PC-3 (cell line): ENCODE measurements around the gene TMEM187. TPM values are rescaled to one million over a fixed set of nuclear protein-coding genes. Genes with fewer than 3 reads are reported as not detected.

Experiments used
- ATAC-seq: fragments of 200-7000 bp; cut with Tn5 transposase; 2 replicates; pipeline ENCODE4 v1.9.1; 2020; ENCODE audit warnings: mild to moderate bottlenecking, moderate library complexity
- BruUV-seq: library from RNA; stranded (reverse); fragments of 400-500 nt; replicated peaks from 2 replicates; lab custom pipeline; 2021; lab: Mats Ljungman, UMichigan
- CTCF ChIA-PET: fragments of 300-600 bp; sonication (Branson Sonifier 250); formaldehyde crosslinking; loops from one replicate; lab custom pipeline; 2022; ENCODE audit warnings: antibody characterized with exemption; lab: Charles Lee
- POLR2A ChIA-PET: fragments of 300-600 bp; sonication (Branson Sonifier 250); formaldehyde crosslinking; loops from one replicate; lab custom pipeline; 2022; ENCODE audit warnings: antibody characterized with exemption; ENCODE audit not compliant: unreplicated experiment; lab: Charles Lee
- DNase-seq: peaks from one replicate; pipeline ENCODE4 v3.0.0-alpha.2; 2015
- H2AFZ ChIP-seq: fragments of 300-600 bp; sonication (generic); 2 replicates; pipeline ENCODE4 v1.6.0; 2016; ENCODE audit warnings: antibody characterized with exemption, low read length
- H3F3A ChIP-seq: fragments of 300-600 bp; sonication (generic); one replicate; pipeline ENCODE4 v1.6.0; 2017; ENCODE audit warnings: antibody characterized with exemption, low read length, control low read depth, mild to moderate bottlenecking; ENCODE audit not compliant: unreplicated experiment
- H3K27ac ChIP-seq: fragments of 300-600 bp; sonication (generic); 2 replicates; pipeline ENCODE4 v1.5.1; 2016; ENCODE audit warnings: mild to moderate bottlenecking, low read length
- H3K27me3 ChIP-seq: fragments of 300-600 bp; sonication (generic); 2 replicates; pipeline ENCODE4 v1.6.1; 2016; ENCODE audit warnings: low read length, mixed read lengths
- H3K36me3 ChIP-seq: fragments of 300-600 bp; sonication (generic); 2 replicates; pipeline ENCODE4 v1.6.1; 2016; ENCODE audit warnings: low read depth, mixed run types, low read length, mixed read lengths
- H3K4me1 ChIP-seq: fragments of 300-600 bp; sonication (generic); 2 replicates; pipeline ENCODE4 v1.5.1; 2016; ENCODE audit warnings: low read length; ENCODE audit not compliant: insufficient read depth
- H3K4me2 ChIP-seq: fragments of 300-600 bp; sonication (generic); 2 replicates; pipeline ENCODE4 v1.6.0; 2016; ENCODE audit warnings: low read length
- H3K4me3 ChIP-seq: fragments of 300-600 bp; sonication (generic); 2 replicates; pipeline ENCODE4 v1.5.1; 2016; ENCODE audit warnings: mild to moderate bottlenecking, low read length, mixed read lengths
- H3K79me2 ChIP-seq: fragments of 300-600 bp; sonication (generic); 2 replicates; pipeline ENCODE4 v1.6.1; 2017; ENCODE audit warnings: low read length, mixed read lengths
- H3K9ac ChIP-seq: fragments of 300-600 bp; sonication (generic); 2 replicates; pipeline ENCODE4 v1.6.0; 2016; ENCODE audit warnings: mild to moderate bottlenecking, low read length
- H3K9me2 ChIP-seq: fragments of 300-600 bp; sonication (generic); replicated peaks from 2 replicates; pipeline ENCODE4 v1.6.1; 2016; ENCODE audit warnings: mixed run types, low read length, mixed read lengths
- H3K9me3 ChIP-seq: fragments of 300-600 bp; sonication (generic); 2 replicates; pipeline ENCODE4 v1.6.1; 2016; ENCODE audit warnings: low read length, mixed read lengths
- H4K20me1 ChIP-seq: fragments of 300-600 bp; sonication (generic); 2 replicates; pipeline ENCODE4 v1.6.1; 2016; ENCODE audit warnings: low read length, mixed read lengths
- CTCF ChIP-seq: fragments of 300-600 bp; sonication (generic); conservative IDR thresholded peaks from 2 replicates; pipeline ENCODE4 v1.5.1; 2017; ENCODE audit warnings: antibody characterized with exemption, low read depth, mild to moderate bottlenecking, low read length
- EZH2 ChIP-seq: fragments of 300-600 bp; sonication (generic); IDR thresholded peaks from one replicate; pipeline ENCODE4 v1.6.1; 2017; ENCODE audit warnings: antibody characterized with exemption, mild to moderate bottlenecking, low read length; ENCODE audit not compliant: unreplicated experiment
- EZH2phosphoT487 ChIP-seq: fragments of 300-600 bp; sonication (generic); IDR thresholded peaks from 2 replicates; pipeline ENCODE4 v1.6.1; 2018; ENCODE audit warnings: mild to moderate bottlenecking, antibody characterized with exemption, low read length, borderline replicate concordance
- intact Hi-C: fragments of 100-400 bp; cut with micrococcal nuclease; formaldehyde crosslinking; loops from 2 replicates; pipeline ENCODE4 v1.9.0; 2023
- total RNA-seq: library from RNA; depleted of rRNA; stranded (reverse); fragments of >200 nt; gene quantifications from 2 replicates; pipeline ENCODE4 v1.2.3, GENCODE V29; 2014

TMEM187 gene
- total RNA-seq, 1 experiment from 2014 or later, result 10.6 TPM

DNA sequence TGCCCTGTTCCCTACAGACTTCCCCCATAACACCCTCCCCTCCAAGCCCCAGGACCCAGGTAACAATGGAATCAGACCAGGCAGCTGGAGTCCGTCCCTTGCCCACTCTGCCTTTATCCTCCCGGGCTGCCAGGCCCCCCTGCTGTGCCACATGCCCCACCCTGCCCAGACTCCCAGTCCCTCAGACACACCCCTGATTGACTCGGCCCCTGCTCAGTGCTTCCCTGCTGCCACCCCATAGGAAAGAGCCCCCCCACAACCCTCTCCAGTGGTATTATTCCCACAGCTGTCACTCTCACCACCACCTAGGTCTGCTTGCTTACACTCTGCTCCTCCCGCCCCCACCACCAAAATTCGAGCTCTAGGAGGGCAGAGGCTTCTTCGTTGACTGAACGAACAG is 33.0 kb upstream of the TMEM187 start:
- no TSS peak for BruUV-seq
- peaks cover 2% of the 10 kb centered on the region; the same call in 1 of the 2 replicates for H3K79me2 ChIP-seq
- H3K4me3 ChIP-seq, result no peak overlapping the region
- DNase-seq (no peak), ATAC-seq (no peak)
- no peaks in the 10 kb centered on the region for H3K36me3 ChIP-seq
- H3K4me1 ChIP-seq, result no peaks in the 10 kb centered on the region
- no peak overlapping the region for H3K9ac ChIP-seq
- no peaks in the 10 kb centered on the region for H3K9me3 ChIP-seq
- H4K20me1 ChIP-seq, result no peaks in the 10 kb centered on the region
- intact Hi-C loops, result no loop called here
- H3F3A ChIP-seq, result no peaks in the 10 kb centered on the region
- no peak for TF ChIP-seq CTCF
- no peak for TF ChIP-seq EZH2
- TF ChIP-seq EZH2phosphoT487, result no peak
- H3K4me2 ChIP-seq, result no peak overlapping the region
- POLR2A ChIA-PET, result no interaction called here
- no peak overlapping the region for H2AFZ ChIP-seq
- CTCF ChIA-PET, result no interaction called here
- no peak overlapping the region for H3K27ac ChIP-seq
- no peaks in the 10 kb centered on the region for H3K27me3 ChIP-seq
- H3K9me2 ChIP-seq, result no peaks in the 10 kb centered on the region

DNA sequence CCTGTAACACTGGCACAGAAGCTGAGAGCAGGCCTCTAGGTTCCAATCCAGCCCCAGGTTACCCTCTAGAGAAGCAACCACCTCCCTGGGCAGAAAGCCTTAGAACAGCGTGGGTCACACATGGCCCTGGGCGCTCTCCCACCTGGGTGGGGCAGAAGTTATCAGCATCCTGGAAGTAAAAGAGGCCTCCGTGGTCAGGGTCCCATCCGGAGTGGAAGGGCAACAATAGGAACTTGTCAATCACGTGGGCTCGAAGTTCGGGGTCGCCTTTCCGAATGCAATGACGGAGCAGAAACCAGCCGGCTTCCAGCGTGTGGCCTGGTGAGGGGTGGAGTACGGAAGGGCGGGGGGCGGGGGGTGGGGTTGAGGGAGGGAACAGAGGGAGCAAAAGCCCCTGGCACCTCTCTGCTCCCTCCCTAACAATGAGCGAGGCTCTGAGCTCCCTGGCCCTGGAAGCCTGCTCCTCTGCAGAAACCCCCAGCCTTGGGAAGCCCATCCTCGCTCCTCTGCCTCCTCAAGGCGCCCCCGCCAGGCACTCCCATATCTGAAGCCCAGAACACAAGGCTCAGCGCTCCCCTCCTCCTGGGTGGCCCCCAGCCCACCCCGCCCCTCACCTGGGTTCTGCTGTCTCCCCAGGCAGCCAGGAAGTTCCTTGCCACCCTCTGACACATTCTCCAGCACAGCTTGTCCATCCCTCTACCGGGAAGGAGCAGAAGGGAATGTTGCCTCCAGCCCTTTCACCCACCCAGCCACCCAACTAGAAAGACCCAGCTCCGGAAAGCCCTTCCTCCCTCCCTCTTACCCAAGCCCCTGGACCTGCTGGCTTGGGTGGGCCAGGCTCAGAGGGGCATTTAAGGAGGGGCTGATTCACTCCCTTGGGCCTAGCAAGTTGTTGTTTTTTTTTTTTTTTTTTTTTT is 31.0 kb upstream of the TMEM187 start:
- Histone ChIP-seq H3K4me2 (no peak overlapping the region), H3F3A (no peaks in the 10 kb centered on the region), H3K4me3 (no peak overlapping the region), H2AFZ (no peak overlapping the region), H4K20me1 (no peaks in the 10 kb centered on the region), H3K9me3 (no peaks in the 10 kb centered on the region), H3K9ac (no peak overlapping the region), H3K4me1 (no peaks in the 10 kb centered on the region), H3K36me3 (no peaks in the 10 kb centered on the region), H3K27me3 (no peaks in the 10 kb centered on the region), H3K79me2 (no peaks in the 10 kb centered on the region), H3K9me2 (no peaks in the 10 kb centered on the region), H3K27ac (no peak overlapping the region)
- ChIA-PET CTCF (no interaction called here), POLR2A (no interaction called here)
- intact Hi-C loops, result no loop called here
- ATAC-seq, result no peak
- DNase-seq, result no peak
- TF ChIP-seq EZH2phosphoT487, result no peak
- no TSS peak for BruUV-seq

- no TSS peak for BruUV-seq
- Histone ChIP-seq H3K9me3 (no peaks in the 10 kb centered on the region), H3K79me2 (no peaks in the 10 kb centered on the region), H3K9ac (no peak within 1 kb of the TSS), H3K9me2 (no peaks in the 10 kb centered on the region), H4K20me1 (no peaks in the 10 kb centered on the region), H3K4me1 (no peaks in the 10 kb centered on the region), H2AFZ (no peak within 1 kb of the TSS), H3K27me3 (no peaks in the 10 kb centered on the region), H3K36me3 (no peaks in the 10 kb centered on the region; the same call in 1 of the 2 replicates), H3K27ac (no peak within 1 kb of the TSS), H3K4me3 (no peak within 1 kb of the TSS), H3K4me2 (no peak within 1 kb of the TSS), H3F3A (no peaks in the 10 kb centered on the region)
- intact Hi-C loops, result no loop called here
- DNase-seq, result no peak
- TF ChIP-seq EZH2 (no peak), EZH2phosphoT487 (no peak), CTCF (no peak)
- no peak for ATAC-seq
- CTCF ChIA-PET, result no interaction called here
- POLR2A ChIA-PET, result no interaction called here
These were observed 28.3 kb upstream of the TMEM187 start, which contains the start of gene RENBP for GRCh38 chrX:153944140-153944799. Gene RENBP (minus strand): TSS chrX:153944643. CDS start chrX:153944610, 33 bp downstream.
